GM12892 (cell line): Measurements from ENCODE around the gene AGBL3. TPM values are rescaled to one million over a fixed set of nuclear protein-coding genes. Genes with fewer than 3 reads are reported as not detected.

Source experiments
- DNase-seq: peaks from one replicate; pipeline ENCODE4 v3.0.0; 2011; ENCODE audit not compliant: insufficient read length
- FAIRE-seq: peaks from 2 replicates; lab custom pipeline; 2011; peaks lifted over from hg19 to GRCh38; lab: Jason Lieb, UNC
- POLR2A ChIP-seq: IDR thresholded peaks from 2 replicates; pipeline ENCODE4 v1.6.1; 2011; ENCODE audit warnings: low read depth, low read length, control low read depth
- POLR2AphosphoS5 ChIP-seq: IDR thresholded peaks from 2 replicates; pipeline ENCODE4 v1.6.1; 2011; ENCODE audit warnings: low read depth, low read length, control low read depth
- TAF1 ChIP-seq: IDR thresholded peaks from 2 replicates; pipeline ENCODE4 v1.6.1; 2011; ENCODE audit warnings: low read depth, mild to moderate bottlenecking, control low read depth, low read length, borderline replicate concordance
- polyA plus RNA-seq: library from polyadenylated mRNA; unstranded; fragments of >200 nt; gene quantifications from one replicate; pipeline ENCODE4 v1.2.1, GENCODE V29; 2012; ENCODE audit warnings: missing spikeins, inconsistent platforms; ENCODE audit not compliant: missing spikeins

AGBL3 gene
- 4.3 TPM for polyA plus RNA-seq

GRCh38 chr7:134986363-134987251 lies at the start of gene AGBL3:
AGBL3 (plus strand) TSS chr7:134986508; CDS start chr7:134987934, 1,426 bp downstream.
- FAIRE-seq (peak; percentile 94), DNase-seq (peak; percentile 68)
- TF ChIP-seq TAF1 (peak; percentile 59; the same call in 1 of the 2 replicates), POLR2AphosphoS5 (peak; percentile 75), POLR2A (peak; percentile 84; the same call in 1 of the 2 replicates)

- TF ChIP-seq POLR2A = no peak
- no peak for TF ChIP-seq TAF1
- no peak for TF ChIP-seq POLR2AphosphoS5
- FAIRE-seq (no peak), DNase-seq (no peak)
Measured at GRCh38 chr7:134936893-134937510, 49.3 kb upstream of the AGBL3 start.

- DNase-seq (no peak), FAIRE-seq (no peak)
- TF ChIP-seq POLR2A = no peak
- TF ChIP-seq POLR2AphosphoS5 = no peak
Measured at GRCh38 chr7:134938141-134938540, 48.2 kb upstream of the AGBL3 start.

- FAIRE-seq (no peak), DNase-seq (no peak)
- TF ChIP-seq TAF1 = no peak
- TF ChIP-seq POLR2AphosphoS5 = no peak
- TF ChIP-seq POLR2A = no peak
Measured at GRCh38 chr7:134939136-134939535, 47.2 kb upstream of the AGBL3 start.

- DNase-seq (no peak), FAIRE-seq (no peak)
Measured at GRCh38 chr7:134940729-134941128, 45.6 kb upstream of the AGBL3 start.

GRCh38 chr7:134941185-134941900 lies 45.0 kb upstream of the AGBL3 start:
- TF ChIP-seq POLR2AphosphoS5 (no peak), TAF1 (no peak), POLR2A (no peak)
- DNase-seq = no peak
- no peak for FAIRE-seq

More at GRCh38 chr7:134940729-134941128, 45.6 kb upstream of the AGBL3 start:
- TF ChIP-seq POLR2A (no peak), POLR2AphosphoS5 (no peak)

GRCh38 chr7:134941952-134942351 lies 44.4 kb upstream of the AGBL3 start:
- no peak for DNase-seq
- FAIRE-seq = no peak
- no peak for TF ChIP-seq TAF1
- TF ChIP-seq POLR2A = no peak
- TF ChIP-seq POLR2AphosphoS5 = no peak

- TF ChIP-seq POLR2AphosphoS5 (no peak), TAF1 (no peak), POLR2A (no peak)
- FAIRE-seq (no peak), DNase-seq (no peak)
Measured at GRCh38 chr7:134942690-134943466, 43.4 kb upstream of the AGBL3 start.

- no peak for DNase-seq
- TF ChIP-seq TAF1 = no peak
- TF ChIP-seq POLR2AphosphoS5 = no peak
- TF ChIP-seq POLR2A = no peak
- no peak for FAIRE-seq
Measured at GRCh38 chr7:134943785-134944400, 42.4 kb upstream of the AGBL3 start.

GRCh38 chr7:134945691-134946090 lies 40.6 kb upstream of the AGBL3 start:
- no peak for DNase-seq
- TF ChIP-seq POLR2AphosphoS5 (no peak), POLR2A (no peak), TAF1 (no peak)
- FAIRE-seq = no peak
